NCI-H2196 (cell line): ENCODE measurements around the gene PRR3.
A peak's percentile ranks its signal among the peaks of the same experiment; 100 is the strongest.

Experiments
- DNase-seq: peaks from one replicate; lab custom pipeline; 2025; ENCODE audit not compliant: unreplicated experiment; lab: John Stamatoyannopoulos, UW

The PRR3 gene

GRCh38 chr6:30570263-30570662 lies 13.2 kb downstream of the PRR3 start:
- DNase-seq = no peak

GRCh38 chr6:30570740-30571074 lies 13.6 kb downstream of the PRR3 start:
- DNase-seq = no peak

GRCh38 chr6:30571075-30571761 lies 14.1 kb downstream of the PRR3 start, which contains the start of gene ABCF1:
TSS of gene ABCF1 (plus strand) at chr6:30571442. CDS start at chr6:30571488, 46 bp downstream.
- peak; percentile 97 for DNase-seq

- DNase-seq = no peak
Observed at GRCh38 chr6:30571762-30572082, 14.6 kb downstream of the PRR3 start.

GRCh38 chr6:30572148-30572547 lies 15.1 kb downstream of the PRR3 start:
- no peak for DNase-seq

- no peak for DNase-seq
Observed at GRCh38 chr6:30573113-30573512, 16.0 kb downstream of the PRR3 start.

GRCh38 chr6:30578051-30578450 lies 21.0 kb downstream of the PRR3 start:
- DNase-seq = no peak

GRCh38 chr6:30583921-30584320 lies 26.8 kb downstream of the PRR3 start:
- DNase-seq = no peak

GRCh38 chr6:30589754-30590358 lies 32.8 kb downstream of the PRR3 start:
- DNase-seq = no peak

- DNase-seq = no peak
Observed at GRCh38 chr6:30590509-30590908, 33.4 kb downstream of the PRR3 start.

GRCh38 chr6:30591008-30591407 lies 33.9 kb downstream of the PRR3 start:
- no peak for DNase-seq

- DNase-seq = no peak
Observed at GRCh38 chr6:30592287-30592686, 35.2 kb downstream of the PRR3 start.

- peak; percentile 80 for DNase-seq
Observed at GRCh38 chr6:30597315-30598144, 40.4 kb downstream of the PRR3 start.

GRCh38 chr6:30598912-30599624 lies 42.0 kb downstream of the PRR3 start:
- DNase-seq = no peak

GRCh38 chr6:30599625-30600324 lies 42.7 kb downstream of the PRR3 start:
- DNase-seq = no peak

GRCh38 chr6:30600451-30600961 lies 43.4 kb downstream of the PRR3 start:
- peak; percentile 15 for DNase-seq

- no peak for DNase-seq
Observed at GRCh38 chr6:30601436-30601814, 44.3 kb downstream of the PRR3 start.

- DNase-seq = no peak
Observed at GRCh38 chr6:30601815-30602641, 44.9 kb downstream of the PRR3 start.

- DNase-seq = no peak
Observed at GRCh38 chr6:30603961-30604360, 46.9 kb downstream of the PRR3 start.

- no peak for DNase-seq
Observed at GRCh38 chr6:30610065-30610464, 53.0 kb downstream of the PRR3 start.
